Activated CD4-positive, CD25-positive, alpha-beta regulatory T cell treated with anti-CD3 and anti-CD28 coated beads, Interleukin-2, amount 50 U/mL, for 72 hours (primary cell): ENCODE data around the gene ZNF239.
"Not testable (repeated sequence)": the region's sequence is repeated elsewhere in the genome, so short reads cannot be mapped to it uniquely, and the experiment has no call there.

Experiments used
- DNase-seq: peaks from one replicate; pipeline ENCODE4 v3.0.0; 2021

Gene ZNF239

GRCh38 chr10:43574001-43574892 is at the start of gene ZNF239:
ZNF239 (minus strand) TSS chr10:43574616; CDS start chr10:43558079, 16,537 bp downstream.
- peak; percentile 81 for DNase-seq

GRCh38 chr10:43623351-43623750 is 48.9 kb upstream of the ZNF239 start:
- no peak for DNase-seq

- DNase-seq = no peak
Observed at GRCh38 chr10:43622038-43622437, 47.6 kb upstream of the ZNF239 start.

- no peak for DNase-seq
Observed at GRCh38 chr10:43619368-43619767, 45.0 kb upstream of the ZNF239 start.

- DNase-seq = no peak
Observed at GRCh38 chr10:43616697-43617370, 42.4 kb upstream of the ZNF239 start.

- no peak for DNase-seq
Observed at GRCh38 chr10:43610636-43611035, 36.2 kb upstream of the ZNF239 start.

GRCh38 chr10:43607199-43607573 is 32.8 kb upstream of the ZNF239 start:
- no peak for DNase-seq

- DNase-seq = peak; percentile 75
Observed at GRCh38 chr10:43606323-43607198, 32.1 kb upstream of the ZNF239 start, which contains the start of gene ZNF485. ZNF485 (plus strand) TSS chr10:43606438; CDS start chr10:43607051, 613 bp downstream.

GRCh38 chr10:43605850-43606322 is 31.5 kb upstream of the ZNF239 start:
- peak; percentile 37 for DNase-seq

GRCh38 chr10:43601576-43601975 is 27.2 kb upstream of the ZNF239 start:
- not testable (repeated sequence) for DNase-seq

GRCh38 chr10:43599333-43599732 is 24.9 kb upstream of the ZNF239 start:
- DNase-seq = no peak

GRCh38 chr10:43598446-43598845 is 24.0 kb upstream of the ZNF239 start:
- DNase-seq = no peak

- DNase-seq = no peak
Observed at GRCh38 chr10:43596546-43596945, 22.1 kb upstream of the ZNF239 start.

- DNase-seq = no peak
Observed at GRCh38 chr10:43595739-43596298, 21.4 kb upstream of the ZNF239 start.

- peak; percentile 37 for DNase-seq
Observed at GRCh38 chr10:43594944-43595589, 20.7 kb upstream of the ZNF239 start.

- no peak for DNase-seq
Observed at GRCh38 chr10:43591303-43591904, 17.0 kb upstream of the ZNF239 start.

GRCh38 chr10:43586730-43587115 is 12.3 kb upstream of the ZNF239 start:
- not testable (repeated sequence) for DNase-seq

- no peak for DNase-seq
Observed at GRCh38 chr10:43585981-43586729, 11.7 kb upstream of the ZNF239 start.

GRCh38 chr10:43585046-43585445 is 10.6 kb upstream of the ZNF239 start:
- no peak for DNase-seq

GRCh38 chr10:43584051-43584450 is 9.6 kb upstream of the ZNF239 start:
- no peak for DNase-seq

- no peak for DNase-seq
Observed at GRCh38 chr10:43576580-43576979, 2.2 kb upstream of the ZNF239 start.
